Lower leg skin (tissue), 4 donors: ENCODE measurements around the gene FURIN. TPM values are rescaled to one million over a fixed set of nuclear protein-coding genes. Genes with fewer than 3 reads are reported as not detected.

ENCODE experiments used
- DNase-seq, 2 donors: peaks; one replicate each; pipeline ENCODE4 v3.0.0-alpha.2; 2019; ENCODE audit warnings: low spot score in 2 of 2
- H3K4me3 ChIP-seq: fragments of 200-600 bp; sonication (generic); 2 replicates; pipeline ENCODE4 v1.5.1; 2017; ENCODE audit warnings: mild to moderate bottlenecking, low read depth; ENCODE audit not compliant: poor library complexity, severe bottlenecking
- CTCF ChIP-seq, 3 donors: fragments of 450-650 bp; IDR thresholded peaks; one replicate each; pipeline ENCODE4 v1.5.1; 2016; ENCODE audit warnings: antibody characterized with exemption in 3 of 3, mild to moderate bottlenecking in 3 of 3, moderate library complexity in 2 of 3
- POLR2A ChIP-seq, 2 donors: fragments of 450-650 bp; IDR thresholded peaks; one replicate each; pipeline ENCODE4 v1.6.1; 2016 to 2017; ENCODE audit warnings: antibody characterized with exemption in 2 of 2, mild to moderate bottlenecking in 1 of 2, moderate library complexity in 1 of 2
- WGBS, 2 donors: methylation state at CpG; one replicate each; pipeline ENCODE4 v1.1.5; 2018; 5-methylcytosine and 5-hydroxymethylcytosine counted together
- intact Hi-C: fragments of 100-400 bp; cut with DNase I; formaldehyde crosslinking; loops from one replicate; pipeline ENCODE4 v1.15.0; 2023; ENCODE audit warnings: low total_unique reads
- total RNA-seq, 4 donors: library from RNA; depleted of rRNA; stranded (reverse); fragments of >200 nt; gene quantifications; one replicate each; pipeline ENCODE4 v1.1.0, GENCODE V29; 2016

Gene FURIN
- total RNA-seq, 4 donors from 2014 or later, result 114 to 163 (median 149) TPM

GRCh38 chr15:90911302-90911623 is 42.9 kb downstream of the FURIN start:
- intact Hi-C loops, result no loop called here
- no peak for TF ChIP-seq CTCF (IDR thresholded peaks at IDR 0.05)
- TF ChIP-seq POLR2A (IDR thresholded peaks at IDR 0.05), result no peak
- WGBS, 2 donors, result 84 to 92% methylated on average over 5 to 19 of the region's 19 CpGs
- DNase-seq, result no peak
- no peak overlapping the region for H3K4me3 ChIP-seq

DNA sequence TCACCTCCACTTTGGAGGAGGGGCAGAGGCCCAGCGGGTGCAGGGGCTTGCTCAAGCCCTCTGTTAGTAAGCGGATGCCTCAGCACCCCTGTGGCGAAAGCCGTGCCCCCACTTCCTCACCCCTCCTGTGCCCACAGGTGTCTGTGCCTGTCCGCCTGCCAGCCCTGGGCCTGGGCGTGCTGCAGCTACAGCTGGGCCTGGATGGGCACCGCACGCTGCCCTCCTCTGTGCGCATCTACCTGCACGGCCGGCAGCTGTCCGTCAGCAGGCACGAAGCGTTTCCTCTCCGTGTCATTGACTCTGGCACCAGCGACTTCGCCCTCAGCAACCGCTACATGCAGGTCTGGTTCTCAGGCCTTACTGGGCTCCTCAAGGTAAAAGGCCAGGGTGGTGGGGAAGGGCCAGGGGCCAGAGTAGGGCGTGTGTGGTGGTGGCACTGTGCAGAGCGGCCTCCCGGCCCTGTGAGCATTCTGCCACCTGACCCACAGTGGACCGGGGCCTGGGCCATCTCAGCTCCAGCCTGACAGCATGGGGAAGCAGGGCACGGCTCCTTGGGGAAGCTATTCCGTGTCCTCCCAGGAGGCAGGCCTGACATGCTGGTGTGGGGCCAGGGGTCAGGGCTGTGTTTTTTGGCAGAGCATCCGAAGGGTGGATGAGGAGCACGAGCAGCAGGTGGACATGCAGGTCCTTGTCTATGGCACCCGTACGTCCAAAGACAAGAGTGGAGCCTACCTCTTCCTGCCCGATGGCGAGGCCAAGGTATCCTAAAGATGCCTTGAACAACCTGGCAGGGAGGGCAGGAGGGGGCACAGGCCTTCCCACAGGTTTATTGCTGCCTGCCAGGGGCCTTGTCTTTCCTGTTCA is 43.8 kb downstream of the FURIN start:
- TF ChIP-seq POLR2A (IDR thresholded peaks at IDR 0.05) (no peak), CTCF (IDR thresholded peaks at IDR 0.05) (no peak)
- intact Hi-C loops, result no loop called here
- no peak for DNase-seq
- WGBS, 2 donors, result 94 to 96% methylated on average over 27 to 28 of the region's 30 CpGs
- H3K4me3 ChIP-seq, result no peak overlapping the region

- intact Hi-C loops, result no loop called here
- WGBS, 2 donors, result 93 to 97% methylated on average over 7 of the region's 7 CpGs
- DNase-seq, result no peak
- no peak overlapping the region for H3K4me3 ChIP-seq
- TF ChIP-seq CTCF (IDR thresholded peaks at IDR 0.05) (no peak), POLR2A (IDR thresholded peaks at IDR 0.05) (no peak)
Measured at GRCh38 chr15:90912770-90913075, 44.3 kb downstream of the FURIN start.

DNA sequence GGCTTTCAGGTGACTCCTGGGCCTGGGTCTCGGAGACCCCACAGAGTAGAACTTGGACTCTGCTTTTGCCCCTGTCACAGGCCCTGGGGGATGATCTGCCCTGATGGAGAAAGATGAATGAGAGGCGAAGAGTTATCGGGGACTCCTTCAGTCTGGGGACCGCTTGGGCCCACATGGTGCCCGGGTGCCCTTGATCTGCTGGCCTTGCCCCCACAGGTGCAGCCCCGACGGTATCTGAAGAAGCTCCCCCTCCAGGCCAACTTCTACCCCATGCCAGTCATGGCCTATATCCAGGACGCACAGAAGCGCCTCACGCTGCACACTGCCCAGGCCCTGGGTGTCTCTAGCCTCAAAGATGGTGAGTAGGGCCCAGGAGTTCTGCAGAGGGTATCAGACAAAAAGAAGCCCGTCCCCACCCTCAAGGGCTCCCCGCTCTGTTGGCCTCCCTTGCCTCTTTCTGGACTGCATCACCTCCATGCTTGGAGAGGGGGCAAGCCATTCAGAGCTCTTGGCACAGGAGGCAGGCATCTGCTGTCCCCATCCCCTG is 45.1 kb downstream of the FURIN start:
- intact Hi-C loops, result no loop called here
- WGBS, 2 donors, result 92 to 95% methylated on average over 12 of the region's 12 CpGs
- no peak overlapping the region for H3K4me3 ChIP-seq
- DNase-seq, result no peak
- TF ChIP-seq CTCF (IDR thresholded peaks at IDR 0.05) (no peak), POLR2A (IDR thresholded peaks at IDR 0.05) (no peak)

GRCh38 chr15:90914305-90915080 is 46.1 kb downstream of the FURIN start:
- no peak for TF ChIP-seq POLR2A (IDR thresholded peaks at IDR 0.05)
- TF ChIP-seq CTCF (IDR thresholded peaks at IDR 0.05), result no peak
- intact Hi-C loops, result no loop called here
- H3K4me3 ChIP-seq, result no peak overlapping the region
- no peak for DNase-seq
- WGBS, 2 donors, result 89% methylated on average over 22 of the region's 22 CpGs
